GM19467 (cell line): ENCODE results near the gene E2F3.
"Not testable (repeated sequence)": the region's sequence is repeated elsewhere in the genome, so short reads cannot be mapped to it uniquely, and the experiment has no call there.

ENCODE experiments used
- ATAC-seq: cut with Tn5 transposase; IDR thresholded peaks from one replicate; pipeline ENCODE4 v1.9.1; 2021; ENCODE audit warnings: mild to moderate bottlenecking, moderate library complexity; ENCODE audit not compliant: unreplicated experiment

E2F3 gene

GRCh38 chr6:20464041-20464440 lies 62.4 kb downstream of the E2F3 start:
- ATAC-seq, result no peak

GRCh38 chr6:20464847-20465246 lies 63.2 kb downstream of the E2F3 start:
- no peak for ATAC-seq

GRCh38 chr6:20465616-20466015 lies 63.9 kb downstream of the E2F3 start:
- ATAC-seq, result not testable (repeated sequence)

GRCh38 chr6:20467437-20467836 lies 65.8 kb downstream of the E2F3 start:
- ATAC-seq, result no peak

- no peak for ATAC-seq
Measured at GRCh38 chr6:20468209-20468608, 66.5 kb downstream of the E2F3 start.

GRCh38 chr6:20472748-20473147 lies 71.1 kb downstream of the E2F3 start:
- no peak for ATAC-seq

GRCh38 chr6:20473518-20473917 lies 71.8 kb downstream of the E2F3 start:
- no peak for ATAC-seq

GRCh38 chr6:20474874-20475542 lies 73.3 kb downstream of the E2F3 start:
- ATAC-seq, result no peak

GRCh38 chr6:20476501-20477043 lies 74.9 kb downstream of the E2F3 start:
- no peak for ATAC-seq

- no peak for ATAC-seq
Measured at GRCh38 chr6:20477485-20477884, 75.8 kb downstream of the E2F3 start.

- no peak for ATAC-seq
Measured at GRCh38 chr6:20479060-20479459, 77.4 kb downstream of the E2F3 start.

GRCh38 chr6:20479526-20479925 lies 77.8 kb downstream of the E2F3 start:
- ATAC-seq, result no peak

- no peak for ATAC-seq
Measured at GRCh38 chr6:20481281-20481680, 79.6 kb downstream of the E2F3 start.

- no peak for ATAC-seq
Measured at GRCh38 chr6:20483887-20484497, 82.3 kb downstream of the E2F3 start.

- no peak for ATAC-seq
Measured at GRCh38 chr6:20486641-20487040, 85.0 kb downstream of the E2F3 start.

GRCh38 chr6:20487669-20488375 lies 86.1 kb downstream of the E2F3 start:
- no peak for ATAC-seq

GRCh38 chr6:20490591-20490990 lies 88.9 kb downstream of the E2F3 start:
- no peak for ATAC-seq

- ATAC-seq, result no peak
Measured at GRCh38 chr6:20492099-20492498, 90.4 kb downstream of the E2F3 start.

- ATAC-seq, result no peak
Measured at GRCh38 chr6:20497216-20498040, 95.7 kb downstream of the E2F3 start.

GRCh38 chr6:20498041-20498385 lies 96.3 kb downstream of the E2F3 start:
- no peak for ATAC-seq

- no peak for ATAC-seq
Measured at GRCh38 chr6:20509212-20509611, 107.5 kb downstream of the E2F3 start.
